Measurements from ENCODE around the gene FDX1.

DNA sequence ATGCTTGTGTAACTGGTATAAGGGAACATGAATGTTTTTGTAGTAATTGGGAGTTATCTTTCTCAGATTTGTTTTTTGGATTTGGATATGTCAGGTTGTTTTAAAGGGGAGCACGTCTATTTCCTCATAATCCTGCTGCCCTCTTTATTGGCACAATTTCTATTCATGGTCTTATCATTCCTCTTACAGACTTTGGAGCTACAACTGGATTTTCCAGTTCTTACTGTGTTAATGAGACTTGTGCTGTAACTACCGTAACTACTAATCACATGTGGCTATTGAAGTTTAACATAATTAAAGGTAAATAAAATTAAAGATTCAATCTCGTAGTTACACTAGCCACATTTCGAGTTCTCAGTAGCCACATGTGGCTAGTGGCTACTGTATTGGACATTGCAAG lies 1.9 kb downstream of the FDX1 start:
- TF ChIP-seq, protein P1, sequence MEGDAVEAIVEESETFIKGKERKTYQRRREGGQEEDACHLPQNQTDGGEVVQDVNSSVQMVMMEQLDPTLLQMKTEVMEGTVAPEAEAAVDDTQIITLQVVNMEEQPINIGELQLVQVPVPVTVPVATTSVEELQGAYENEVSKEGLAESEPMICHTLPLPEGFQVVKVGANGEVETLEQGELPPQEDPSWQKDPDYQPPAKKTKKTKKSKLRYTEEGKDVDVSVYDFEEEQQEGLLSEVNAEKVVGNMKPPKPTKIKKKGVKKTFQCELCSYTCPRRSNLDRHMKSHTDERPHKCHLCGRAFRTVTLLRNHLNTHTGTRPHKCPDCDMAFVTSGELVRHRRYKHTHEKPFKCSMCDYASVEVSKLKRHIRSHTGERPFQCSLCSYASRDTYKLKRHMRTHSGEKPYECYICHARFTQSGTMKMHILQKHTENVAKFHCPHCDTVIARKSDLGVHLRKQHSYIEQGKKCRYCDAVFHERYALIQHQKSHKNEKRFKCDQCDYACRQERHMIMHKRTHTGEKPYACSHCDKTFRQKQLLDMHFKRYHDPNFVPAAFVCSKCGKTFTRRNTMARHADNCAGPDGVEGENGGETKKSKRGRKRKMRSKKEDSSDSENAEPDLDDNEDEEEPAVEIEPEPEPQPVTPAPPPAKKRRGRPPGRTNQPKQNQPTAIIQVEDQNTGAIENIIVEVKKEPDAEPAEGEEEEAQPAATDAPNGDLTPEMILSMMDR (IDR thresholded peaks at IDR 0.05; ENCODE audit: insufficient read depth, low read length), result no peak
- no peak for TF ChIP-seq POLR2AphosphoS5 (IDR thresholded peaks at IDR 0.05; ENCODE audit: low read depth)
